HFF-Myc (cell line): ENCODE measurements around the gene INHA.

Experiments used
- DNase-seq: peaks from one replicate; pipeline ENCODE4 v3.0.0-alpha.2; 2011; ENCODE audit warnings: low read depth; ENCODE audit errors: extremely low read depth
- H3K4me3 ChIP-seq: replicated peaks from 2 replicates; pipeline ENCODE4 v1.5.1; 2011; ENCODE audit warnings: low read depth, mild to moderate bottlenecking, control low read depth, low read length
- TF ChIP-seq, protein P1 (sequence below): IDR thresholded peaks from 2 replicates; pipeline ENCODE4 v1.5.1; 2012; ENCODE audit warnings: mild to moderate bottlenecking, low read depth, low read length, control low read depth; ENCODE audit errors: missing control alignments

The INHA gene

DNA sequence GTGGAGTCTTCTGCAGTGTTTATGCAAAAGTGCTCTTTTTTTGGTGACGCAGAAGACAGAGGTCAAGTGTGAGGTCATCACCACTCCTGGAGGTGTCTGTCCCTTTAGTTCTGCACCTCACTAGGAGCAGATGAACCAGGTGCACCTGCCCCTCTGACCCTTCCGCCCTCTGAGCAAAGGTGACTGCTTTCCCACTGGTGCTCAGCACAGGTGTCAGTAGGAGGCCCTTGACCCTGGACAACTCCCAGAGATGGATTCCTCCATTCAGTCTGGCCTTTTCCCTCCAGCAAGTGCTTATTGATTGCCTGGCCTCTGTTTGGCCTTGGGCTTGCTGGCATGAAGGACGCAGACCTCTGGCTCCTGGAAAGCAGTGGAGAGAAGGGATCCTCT, 46.6 kb downstream of the INHA start:
- TF ChIP-seq, protein P1, sequence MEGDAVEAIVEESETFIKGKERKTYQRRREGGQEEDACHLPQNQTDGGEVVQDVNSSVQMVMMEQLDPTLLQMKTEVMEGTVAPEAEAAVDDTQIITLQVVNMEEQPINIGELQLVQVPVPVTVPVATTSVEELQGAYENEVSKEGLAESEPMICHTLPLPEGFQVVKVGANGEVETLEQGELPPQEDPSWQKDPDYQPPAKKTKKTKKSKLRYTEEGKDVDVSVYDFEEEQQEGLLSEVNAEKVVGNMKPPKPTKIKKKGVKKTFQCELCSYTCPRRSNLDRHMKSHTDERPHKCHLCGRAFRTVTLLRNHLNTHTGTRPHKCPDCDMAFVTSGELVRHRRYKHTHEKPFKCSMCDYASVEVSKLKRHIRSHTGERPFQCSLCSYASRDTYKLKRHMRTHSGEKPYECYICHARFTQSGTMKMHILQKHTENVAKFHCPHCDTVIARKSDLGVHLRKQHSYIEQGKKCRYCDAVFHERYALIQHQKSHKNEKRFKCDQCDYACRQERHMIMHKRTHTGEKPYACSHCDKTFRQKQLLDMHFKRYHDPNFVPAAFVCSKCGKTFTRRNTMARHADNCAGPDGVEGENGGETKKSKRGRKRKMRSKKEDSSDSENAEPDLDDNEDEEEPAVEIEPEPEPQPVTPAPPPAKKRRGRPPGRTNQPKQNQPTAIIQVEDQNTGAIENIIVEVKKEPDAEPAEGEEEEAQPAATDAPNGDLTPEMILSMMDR = no peak
- no peak overlapping the region for H3K4me3 ChIP-seq
- no peak for DNase-seq

- no peak for DNase-seq
- TF ChIP-seq, protein P1 = no peak
- H3K4me3 ChIP-seq = no peak overlapping the region
These were observed 47.1 kb downstream of the INHA start for GRCh38 chr2:219619235-219619634.

DNA sequence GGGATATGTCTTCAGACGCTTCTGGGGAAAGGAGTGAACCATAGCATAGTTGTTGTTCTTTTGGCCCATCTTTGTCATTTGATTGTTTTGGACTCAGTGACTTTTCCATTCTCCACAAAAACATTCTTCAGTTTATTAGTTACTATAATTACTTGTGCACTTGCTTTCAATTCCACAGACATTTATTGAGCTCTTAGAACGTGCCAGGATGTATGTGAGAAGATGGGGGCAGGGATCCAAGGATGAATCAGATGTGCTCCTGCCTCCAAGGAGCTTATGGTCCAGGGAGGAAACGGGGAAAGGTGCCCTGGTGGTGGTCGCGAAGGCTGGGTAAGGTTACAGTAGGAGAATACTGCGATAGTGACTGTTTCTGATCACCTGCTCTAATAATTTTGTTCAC, 48.4 kb downstream of the INHA start:
- no peak overlapping the region for H3K4me3 ChIP-seq
- TF ChIP-seq, protein P1 = no peak

DNA sequence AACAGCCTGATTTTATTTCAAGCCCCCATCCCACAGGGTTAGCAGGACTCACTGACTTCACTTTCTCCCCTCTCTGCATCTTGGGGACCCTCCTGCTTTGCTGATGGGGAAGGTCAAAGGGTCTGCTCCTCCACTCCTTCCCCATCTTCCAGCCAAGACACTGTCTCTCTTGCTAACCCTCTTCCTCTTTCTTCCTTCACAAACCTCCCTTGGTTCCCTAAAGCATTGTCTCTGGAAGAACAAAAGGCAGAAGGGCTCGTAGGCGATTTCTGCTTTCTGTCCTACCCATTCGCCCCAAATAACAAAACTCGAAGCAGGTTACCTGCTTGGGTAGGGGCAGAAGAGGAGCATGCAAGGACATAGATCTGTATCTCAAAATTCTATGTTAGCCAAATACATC, 49.8 kb downstream of the INHA start:
- TF ChIP-seq, protein P1 = no peak
- H3K4me3 ChIP-seq = no peak overlapping the region
- DNase-seq = no peak

More for the DNA sequence above, 48.4 kb downstream of the INHA start:
- no peak for DNase-seq

DNA sequence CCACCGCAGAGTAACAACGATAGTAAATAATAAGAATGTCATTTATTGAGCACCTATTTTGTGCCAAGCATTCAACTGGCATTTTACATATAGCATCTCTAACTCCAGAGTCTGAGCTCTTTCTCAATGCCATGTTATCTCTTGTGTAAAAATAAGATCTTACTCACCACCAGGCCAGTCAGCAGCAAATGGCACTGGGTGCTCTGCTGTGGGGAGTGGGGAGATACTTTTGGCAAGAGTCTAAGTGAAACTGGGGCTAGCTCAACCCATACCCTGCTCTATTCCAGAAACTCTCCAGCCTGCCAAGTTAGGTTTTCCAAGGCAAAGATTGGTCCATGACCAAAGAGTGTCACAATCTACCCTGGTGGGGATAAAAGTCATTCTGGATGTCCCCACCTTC, 50.4 kb downstream of the INHA start:
- TF ChIP-seq, protein P1 = no peak
- DNase-seq = no peak
- H3K4me3 ChIP-seq = no peak overlapping the region

DNA sequence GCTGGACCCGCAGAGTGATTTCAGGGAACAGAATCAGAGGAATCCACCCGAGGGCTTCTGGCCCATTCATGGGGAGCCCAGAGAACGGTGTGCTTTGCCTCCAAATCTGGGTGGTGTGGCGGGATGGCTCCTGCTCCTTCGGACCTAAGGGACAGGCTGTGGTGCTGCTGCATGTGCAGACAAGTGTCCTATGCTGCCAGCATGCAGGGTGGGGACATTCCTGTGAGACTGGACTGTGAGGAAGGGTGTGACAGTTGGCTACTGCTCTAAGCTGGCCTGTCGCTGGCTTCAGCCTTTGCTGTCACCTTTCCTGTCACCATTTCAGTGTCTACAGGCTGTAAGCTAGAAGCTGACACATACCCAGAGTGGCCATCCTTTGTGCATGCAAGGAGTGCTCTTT, 52.5 kb downstream of the INHA start:
- TF ChIP-seq, protein P1 = no peak
- H3K4me3 ChIP-seq = no peak overlapping the region
- DNase-seq = no peak

- DNase-seq = no peak
- no peak overlapping the region for H3K4me3 ChIP-seq
- TF ChIP-seq, protein P1 = no peak
These were observed 53.1 kb downstream of the INHA start for GRCh38 chr2:219625179-219625578.
